Vagina (tissue), 2 donors: ENCODE data around the gene JCAD. TPM values are rescaled to one million over a fixed set of nuclear protein-coding genes. Genes with fewer than 3 reads are reported as not detected.
"Not testable (repeated sequence)": the region's sequence is repeated elsewhere in the genome, so short reads cannot be mapped to it uniquely, and the experiment has no call there.

ENCODE experiments used
- DNase-seq, 2 donors: peaks; one replicate each; pipeline ENCODE4 v3.0.0-alpha.2; 2017; ENCODE audit errors: extremely low spot score in 2 of 2
- H3K27ac ChIP-seq: fragments of 200-600 bp; sonication (generic); one replicate; pipeline ENCODE4 v1.5.1; 2019
- H3K27me3 ChIP-seq: fragments of 200-600 bp; sonication (generic); one replicate; pipeline ENCODE4 v1.5.1; 2019
- H3K36me3 ChIP-seq, 2 donors: fragments of 200-600 bp; sonication (generic); one replicate each; pipeline ENCODE4 v1.5.1; 2017 to 2019
- H3K4me1 ChIP-seq: fragments of 200-600 bp; sonication (generic); one replicate; pipeline ENCODE4 v1.5.1; 2019
- H3K4me3 ChIP-seq, 2 donors: fragments of 200-600 bp; sonication (generic); 1 replicate in 1 of 2; 2 replicates in 1 of 2; pipeline ENCODE4 v1.5.1; 2016 to 2019
- H3K9me3 ChIP-seq: fragments of 200-600 bp; sonication (generic); one replicate; pipeline ENCODE4 v1.5.1; 2019
- POLR2A ChIP-seq, 2 donors: fragments of 450-650 bp; IDR thresholded peaks; one replicate each; pipeline ENCODE4 v1.6.1; 2017; ENCODE audit warnings: antibody characterized with exemption in 2 of 2, mild to moderate bottlenecking in 2 of 2, moderate library complexity in 2 of 2
- POLR2AphosphoS5 ChIP-seq, 2 donors: sonication (generic); formaldehyde crosslinking; IDR thresholded peaks; one replicate each; pipeline ENCODE4 v1.9.0; 2017; ENCODE audit warnings: antibody characterized with exemption in 2 of 2, mild to moderate bottlenecking in 2 of 2, low read depth in 1 of 2; ENCODE audit not compliant: insufficient read depth in 1 of 2
- intact Hi-C: fragments of 100-400 bp; cut with DNase I; formaldehyde crosslinking; loops from one replicate; pipeline ENCODE4 v1.15.1; 2023
- total RNA-seq: library from RNA; depleted of rRNA; stranded (reverse); fragments of >200 nt; gene quantifications from one replicate; pipeline ENCODE4 v1.2.3, GENCODE V29; 2016
- TF ChIP-seq, protein P1 (sequence below), 3 experiments: fragments of 450-650 bp in 2 of 3; fragments of 200-600 bp in 1 of 3; sonication (generic) in 1 of 3; IDR thresholded peaks; one replicate each; pipeline ENCODE4 v1.5.1; 2017 to 2019; ENCODE audit warnings: antibody characterized with exemption in 3 of 3, mild to moderate bottlenecking in 2 of 3, moderate library complexity in 2 of 3

JCAD gene
- total RNA-seq, 1 donor from 2014 or later = 40.3 TPM

GRCh38 chr10:30026578-30026977 is 32.8 kb downstream of the JCAD start:
- no peak overlapping the region for H3K4me3 ChIP-seq
- intact Hi-C loops = no loop called here
- peaks cover 4% of the 10 kb centered on the region for H3K27me3 ChIP-seq
- TF ChIP-seq, protein P1, sequence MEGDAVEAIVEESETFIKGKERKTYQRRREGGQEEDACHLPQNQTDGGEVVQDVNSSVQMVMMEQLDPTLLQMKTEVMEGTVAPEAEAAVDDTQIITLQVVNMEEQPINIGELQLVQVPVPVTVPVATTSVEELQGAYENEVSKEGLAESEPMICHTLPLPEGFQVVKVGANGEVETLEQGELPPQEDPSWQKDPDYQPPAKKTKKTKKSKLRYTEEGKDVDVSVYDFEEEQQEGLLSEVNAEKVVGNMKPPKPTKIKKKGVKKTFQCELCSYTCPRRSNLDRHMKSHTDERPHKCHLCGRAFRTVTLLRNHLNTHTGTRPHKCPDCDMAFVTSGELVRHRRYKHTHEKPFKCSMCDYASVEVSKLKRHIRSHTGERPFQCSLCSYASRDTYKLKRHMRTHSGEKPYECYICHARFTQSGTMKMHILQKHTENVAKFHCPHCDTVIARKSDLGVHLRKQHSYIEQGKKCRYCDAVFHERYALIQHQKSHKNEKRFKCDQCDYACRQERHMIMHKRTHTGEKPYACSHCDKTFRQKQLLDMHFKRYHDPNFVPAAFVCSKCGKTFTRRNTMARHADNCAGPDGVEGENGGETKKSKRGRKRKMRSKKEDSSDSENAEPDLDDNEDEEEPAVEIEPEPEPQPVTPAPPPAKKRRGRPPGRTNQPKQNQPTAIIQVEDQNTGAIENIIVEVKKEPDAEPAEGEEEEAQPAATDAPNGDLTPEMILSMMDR (IDR thresholded peaks at IDR 0.05) = no peak
- TF ChIP-seq POLR2A (IDR thresholded peaks at IDR 0.05) = no peak
- no peak for TF ChIP-seq POLR2AphosphoS5 (IDR thresholded peaks at IDR 0.05; ENCODE audit: insufficient read depth in 1 of 2, low read depth in 1 of 2)
- DNase-seq = no peak
- H3K27ac ChIP-seq = no peak overlapping the region
- H3K4me1 ChIP-seq = peaks cover 19% of the 10 kb centered on the region
- no peaks in the 10 kb centered on the region for H3K36me3 ChIP-seq
- H3K9me3 ChIP-seq = no peaks in the 10 kb centered on the region

GRCh38 chr10:30026080-30026479 is 33.3 kb downstream of the JCAD start:
- DNase-seq = no peak
- H3K27me3 ChIP-seq = peaks cover 4% of the 10 kb centered on the region
- intact Hi-C loops = no loop called here
- TF ChIP-seq, protein P1 (IDR thresholded peaks at IDR 0.05) = no peak
- TF ChIP-seq POLR2AphosphoS5 (IDR thresholded peaks at IDR 0.05; ENCODE audit: insufficient read depth in 1 of 2, low read depth in 1 of 2) (no peak), POLR2A (IDR thresholded peaks at IDR 0.05) (no peak)
- peaks cover 19% of the 10 kb centered on the region for H3K4me1 ChIP-seq
- no peak overlapping the region for H3K27ac ChIP-seq
- no peaks in the 10 kb centered on the region for H3K9me3 ChIP-seq
- H3K36me3 ChIP-seq = no peaks in the 10 kb centered on the region
- no peak overlapping the region for H3K4me3 ChIP-seq

- H3K27ac ChIP-seq, H3K9me3 ChIP-seq, H3K4me3 ChIP-seq, intact Hi-C loops, DNase-seq, H3K27me3 ChIP-seq, H3K36me3 ChIP-seq: not testable (repeated sequence)
- H3K4me1 ChIP-seq = peaks cover 19% of the 10 kb centered on the region
Observed at GRCh38 chr10:30025428-30025827, 34.0 kb downstream of the JCAD start.

GRCh38 chr10:30022590-30022989 is 36.8 kb downstream of the JCAD start:
- no peaks in the 10 kb centered on the region for H3K27me3 ChIP-seq
- no peak for DNase-seq
- intact Hi-C loops = no loop called here
- TF ChIP-seq, protein P1 (IDR thresholded peaks at IDR 0.05) = no peak
- no peak for TF ChIP-seq POLR2AphosphoS5 (IDR thresholded peaks at IDR 0.05; ENCODE audit: insufficient read depth in 1 of 2, low read depth in 1 of 2)
- H3K4me3 ChIP-seq = no peak overlapping the region
- H3K36me3 ChIP-seq = no peaks in the 10 kb centered on the region
- H3K27ac ChIP-seq = no peak overlapping the region
- H3K9me3 ChIP-seq = no peaks in the 10 kb centered on the region
- H3K4me1 ChIP-seq = no peaks in the 10 kb centered on the region

DNA sequence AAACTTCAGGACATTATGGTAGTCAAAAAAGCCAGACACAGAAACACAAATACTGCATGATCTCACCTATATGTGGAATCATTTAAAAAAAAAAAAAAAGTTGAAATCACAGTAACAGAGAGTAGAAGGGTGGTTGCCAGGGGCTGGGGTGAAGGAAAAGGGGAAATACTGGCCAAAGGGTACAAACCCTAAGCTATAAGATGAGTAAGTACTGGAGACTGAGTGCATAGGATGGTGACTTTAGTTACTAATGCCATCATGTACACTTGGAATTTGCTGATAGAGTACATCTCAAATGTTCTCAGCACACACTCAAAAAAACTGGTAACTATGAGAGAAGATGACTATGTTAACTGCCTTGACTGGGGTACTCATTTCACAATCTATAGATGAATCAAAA is 39.9 kb downstream of the JCAD start:
- intact Hi-C loops = no loop called here
- Histone ChIP-seq H3K27me3 (no peaks in the 10 kb centered on the region), H3K4me1 (no peaks in the 10 kb centered on the region), H3K36me3 (no peaks in the 10 kb centered on the region), H3K27ac (no peak overlapping the region), H3K4me3 (no peak overlapping the region), H3K9me3 (no peaks in the 10 kb centered on the region)
- no peak for DNase-seq
- no peak for TF ChIP-seq POLR2AphosphoS5 (IDR thresholded peaks at IDR 0.05; ENCODE audit: insufficient read depth in 1 of 2, low read depth in 1 of 2)
- TF ChIP-seq, protein P1 (IDR thresholded peaks at IDR 0.05) = no peak

DNA sequence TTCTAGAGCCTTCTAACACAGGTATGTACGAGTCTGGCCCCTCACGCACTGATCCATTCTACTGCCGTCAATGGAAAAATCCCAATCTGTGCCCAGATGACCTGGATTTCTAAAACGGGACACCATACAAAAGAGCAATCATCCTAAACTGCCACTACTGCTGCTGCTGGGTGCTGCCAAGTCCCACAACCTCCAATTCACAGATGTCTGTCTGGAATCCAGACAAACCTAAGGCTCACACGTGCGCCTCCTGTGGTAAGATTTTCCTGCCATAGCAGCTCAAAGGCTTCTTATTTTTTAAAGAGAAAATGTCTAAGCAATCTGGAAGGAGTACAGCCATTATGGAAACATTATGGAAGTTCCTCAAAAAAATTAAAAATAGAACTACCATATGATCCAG is 40.9 kb downstream of the JCAD start:
- intact Hi-C loops = no loop called here
- Histone ChIP-seq H3K9me3 (no peaks in the 10 kb centered on the region), H3K4me3 (no peak overlapping the region), H3K36me3 (no peaks in the 10 kb centered on the region), H3K27ac (no peak overlapping the region), H3K27me3 (no peaks in the 10 kb centered on the region), H3K4me1 (no peaks in the 10 kb centered on the region)
- no peak for TF ChIP-seq POLR2A (IDR thresholded peaks at IDR 0.05)
- TF ChIP-seq, protein P1 (IDR thresholded peaks at IDR 0.05) = no peak
- no peak for TF ChIP-seq POLR2AphosphoS5 (IDR thresholded peaks at IDR 0.05; ENCODE audit: insufficient read depth in 1 of 2, low read depth in 1 of 2)
- DNase-seq = no peak
